HG03196 (cell line): ENCODE results near the gene CDK9.

Source experiments
- ATAC-seq: cut with Tn5 transposase; IDR thresholded peaks from one replicate; pipeline ENCODE4 v1.9.1; 2021; ENCODE audit not compliant: unreplicated experiment

CDK9 gene

DNA sequence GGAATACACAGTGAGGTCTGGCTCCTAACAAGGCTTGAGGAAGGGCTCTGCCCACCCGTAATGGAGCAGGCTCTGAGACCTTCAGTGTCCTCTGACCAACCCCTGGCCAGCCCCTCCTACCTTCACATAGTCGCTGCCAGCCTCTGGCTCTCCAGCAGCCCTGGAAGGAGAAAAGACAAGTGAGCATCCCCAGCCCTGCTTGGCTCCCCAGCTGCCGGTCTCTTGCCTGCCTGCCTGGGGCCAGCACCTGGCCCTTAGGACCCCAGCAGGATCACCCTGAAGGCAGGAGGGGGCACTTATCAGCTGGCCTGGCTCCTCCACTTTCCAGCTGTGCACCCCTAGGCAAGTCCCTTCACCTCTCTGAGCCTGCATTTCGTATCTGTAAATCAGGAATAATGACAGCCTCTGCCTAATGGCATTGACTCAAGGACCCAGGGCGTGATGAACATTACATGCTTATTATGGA lies 24.3 kb upstream of the CDK9 start:
- no peak for ATAC-seq

DNA sequence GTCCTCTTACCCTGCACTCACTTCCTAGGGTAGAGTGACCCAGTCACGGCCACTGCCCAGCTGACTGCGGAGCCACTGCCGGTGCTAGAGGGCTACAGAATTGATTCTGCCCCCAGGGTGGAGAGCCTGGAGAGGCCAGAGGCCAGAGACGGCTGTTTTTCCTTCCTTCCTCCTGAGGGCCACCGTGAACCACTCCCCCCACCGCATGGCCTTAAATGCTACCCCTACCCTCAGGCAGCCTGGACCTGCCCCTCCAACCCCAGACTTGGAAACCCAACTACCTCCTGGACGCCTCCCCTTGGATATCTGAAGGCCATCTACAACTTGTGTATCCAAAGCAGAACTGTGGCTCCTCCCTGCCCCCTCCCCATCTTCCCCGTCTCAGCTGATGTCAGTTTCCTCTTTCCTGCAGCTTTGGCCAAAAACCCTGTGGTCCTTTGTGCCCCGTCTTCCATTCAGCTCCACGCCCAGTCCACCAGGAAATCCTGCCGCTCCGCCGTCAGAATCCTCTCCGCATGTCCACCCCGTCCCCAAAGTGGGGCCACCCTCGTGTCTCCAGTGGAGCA lies 23.6 kb upstream of the CDK9 start:
- no peak for ATAC-seq

DNA sequence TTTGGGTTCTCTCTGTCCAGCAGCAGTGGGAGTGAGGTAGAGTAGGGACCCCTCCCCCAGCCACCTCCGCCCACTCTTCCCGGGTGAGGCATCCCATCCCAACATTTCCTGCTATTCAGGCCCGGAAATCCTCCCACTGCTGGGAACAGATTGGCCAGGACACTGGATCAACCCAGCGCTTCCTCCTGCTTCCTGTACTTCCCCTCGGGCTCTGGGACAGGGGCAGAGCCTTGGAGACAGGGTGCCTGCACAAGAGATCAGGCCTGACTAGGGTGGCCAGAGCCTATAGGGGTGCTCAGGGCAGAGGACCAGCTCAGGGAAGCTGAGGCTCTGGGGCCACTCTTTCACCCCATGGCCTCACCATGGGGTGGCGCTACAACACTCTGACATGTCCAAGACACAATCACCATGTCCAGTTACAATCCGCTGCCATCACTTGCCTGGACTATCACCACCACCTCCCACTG lies 21.9 kb upstream of the CDK9 start:
- ATAC-seq: no peak

DNA sequence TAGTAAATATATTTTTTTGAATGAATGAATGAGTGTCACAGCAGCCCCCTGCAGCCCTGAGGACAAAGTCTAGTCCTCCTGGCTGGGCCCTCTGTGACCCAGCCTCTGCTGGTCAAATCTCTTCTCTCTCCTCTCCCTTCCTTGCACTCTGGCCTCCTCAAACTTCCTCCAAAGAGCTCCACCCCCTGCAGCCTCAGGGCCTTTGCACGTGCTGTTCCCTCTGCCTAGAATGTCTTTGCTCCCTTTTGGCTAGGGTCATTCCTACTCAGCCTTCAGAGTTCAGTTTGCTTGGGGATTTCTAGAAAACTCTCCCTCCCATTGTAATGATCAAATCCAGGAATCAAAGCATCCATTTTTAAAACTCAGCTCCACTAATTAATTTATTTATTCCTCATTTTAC lies 20.4 kb upstream of the CDK9 start:
- no peak for ATAC-seq

DNA sequence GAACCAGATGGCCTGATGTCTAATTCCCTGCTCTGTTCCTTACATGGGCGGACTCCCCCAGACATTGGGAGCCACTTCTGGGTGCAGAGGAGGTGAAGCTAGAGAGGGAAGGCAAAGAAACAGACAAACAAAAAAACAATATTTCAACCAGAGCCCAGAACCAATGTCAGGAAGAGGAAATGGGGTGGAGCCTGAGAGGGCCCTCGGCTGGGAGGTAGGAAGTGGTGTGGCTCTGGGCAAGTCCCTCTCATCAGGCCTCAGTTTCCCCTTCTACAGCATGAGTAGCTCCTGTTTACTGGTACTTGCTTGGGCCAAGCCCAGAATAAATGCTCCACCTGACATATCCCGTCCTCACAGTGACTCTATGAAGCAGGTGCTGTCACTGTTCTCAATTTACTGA lies 18.4 kb upstream of the CDK9 start:
- no peak for ATAC-seq

DNA sequence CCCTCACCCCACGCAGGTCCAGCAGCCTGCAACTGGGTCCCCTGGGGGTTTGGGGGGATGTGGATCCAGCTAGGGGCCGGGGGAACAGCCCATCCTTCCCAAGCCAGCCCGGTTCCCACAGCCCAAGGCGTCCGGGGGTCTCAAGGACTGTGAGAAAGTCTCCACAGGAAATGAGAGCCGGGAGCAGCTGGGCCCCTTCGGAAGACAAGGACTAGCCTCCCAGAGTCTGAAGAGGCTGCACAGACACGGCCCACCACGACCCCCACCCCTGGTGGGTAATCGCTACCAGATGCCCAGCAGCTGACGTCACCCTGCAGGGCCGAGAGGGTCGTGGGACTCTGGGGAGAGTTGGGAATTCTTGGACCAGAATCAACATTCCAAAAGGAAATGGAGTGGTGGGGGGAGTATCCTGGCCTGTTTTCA lies 17.9 kb upstream of the CDK9 start:
- no peak for ATAC-seq

DNA sequence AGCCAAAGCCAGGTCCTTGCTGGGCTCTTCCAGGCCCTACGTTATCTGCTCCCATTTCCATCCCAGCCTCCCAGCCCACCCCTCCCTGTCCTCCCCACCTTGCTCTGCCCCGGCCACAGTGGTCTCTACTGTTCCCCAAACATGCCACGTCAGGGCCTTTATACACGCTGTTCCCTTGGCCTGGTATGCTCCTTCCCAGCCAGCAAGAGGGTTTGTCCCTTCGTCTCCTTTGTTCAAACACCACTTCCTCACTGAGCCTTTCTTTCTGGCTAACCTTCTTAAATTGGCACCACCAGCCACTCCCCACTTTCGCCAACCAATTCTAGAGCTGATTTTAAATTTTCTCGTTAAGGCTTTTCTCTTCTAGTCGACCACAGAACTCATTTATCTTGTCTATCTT lies 17.1 kb upstream of the CDK9 start:
- ATAC-seq: no peak

DNA sequence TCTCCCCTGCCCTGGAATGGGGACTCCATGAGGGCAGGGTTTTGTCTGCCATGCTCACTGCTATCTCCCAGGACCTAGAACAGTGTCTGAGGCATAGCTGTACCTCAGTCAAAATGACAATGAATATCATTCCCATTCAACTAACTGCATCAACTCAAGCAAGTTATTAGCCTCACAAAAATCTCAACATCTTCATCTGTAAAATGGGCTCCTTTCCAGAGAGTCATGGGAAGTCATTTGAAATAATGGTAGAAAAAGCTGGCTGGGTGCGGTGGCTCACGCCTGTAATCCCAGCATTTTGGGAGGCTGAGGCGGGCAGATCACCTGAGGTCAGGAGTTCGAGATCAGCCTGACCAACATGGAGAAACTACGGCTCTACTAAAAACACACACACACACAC lies 16.7 kb upstream of the CDK9 start:
- no peak for ATAC-seq

DNA sequence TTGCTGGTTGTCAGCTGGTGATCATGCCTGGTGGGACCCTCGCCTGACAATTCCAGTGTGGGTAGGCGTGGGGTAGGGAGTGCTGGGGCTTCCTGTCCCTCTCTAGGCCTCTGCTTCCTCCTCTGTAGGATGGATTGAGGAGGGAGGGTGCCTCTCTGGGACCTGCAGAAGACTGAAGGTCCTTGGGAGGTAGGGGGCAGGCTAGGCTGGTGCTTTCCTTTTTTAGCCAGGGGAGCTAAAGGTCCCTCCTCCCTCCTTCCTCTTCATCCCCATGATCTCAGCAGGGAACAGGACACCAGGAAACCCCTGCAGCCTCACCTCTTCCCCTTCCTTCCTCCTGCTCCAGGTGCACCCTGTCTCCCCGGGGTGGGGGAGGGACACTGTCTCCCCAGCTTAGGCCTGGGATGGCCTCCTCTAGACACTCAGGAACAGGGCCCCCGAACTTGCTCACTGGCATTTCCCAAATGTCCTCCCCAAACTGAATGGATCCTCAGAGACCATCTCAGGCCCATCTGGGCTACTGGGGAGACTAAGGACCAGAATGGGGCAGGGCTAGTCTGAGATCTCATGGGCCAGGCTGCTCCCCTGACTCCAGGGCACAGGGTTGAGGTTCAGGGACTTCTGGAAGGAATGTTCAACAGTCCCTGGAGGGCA lies 15.8 kb upstream of the CDK9 start:
- ATAC-seq: no peak

DNA sequence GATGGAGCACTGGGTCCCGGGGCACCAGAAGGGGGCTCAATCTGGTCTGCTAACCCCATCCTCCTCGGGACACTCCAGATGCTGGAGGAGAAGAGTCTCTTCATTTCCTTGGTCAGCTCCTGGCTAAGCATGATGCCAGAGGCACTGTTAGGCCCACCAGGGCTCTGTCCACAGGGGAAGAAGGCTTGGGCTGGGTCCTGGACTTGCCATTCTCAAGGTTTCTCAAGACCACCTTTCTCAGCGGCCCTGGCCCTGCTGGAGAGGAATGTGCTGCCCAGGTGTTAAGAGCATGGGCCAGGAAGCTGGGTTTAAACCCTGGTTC lies 15.3 kb upstream of the CDK9 start:
- ATAC-seq: no peak

DNA sequence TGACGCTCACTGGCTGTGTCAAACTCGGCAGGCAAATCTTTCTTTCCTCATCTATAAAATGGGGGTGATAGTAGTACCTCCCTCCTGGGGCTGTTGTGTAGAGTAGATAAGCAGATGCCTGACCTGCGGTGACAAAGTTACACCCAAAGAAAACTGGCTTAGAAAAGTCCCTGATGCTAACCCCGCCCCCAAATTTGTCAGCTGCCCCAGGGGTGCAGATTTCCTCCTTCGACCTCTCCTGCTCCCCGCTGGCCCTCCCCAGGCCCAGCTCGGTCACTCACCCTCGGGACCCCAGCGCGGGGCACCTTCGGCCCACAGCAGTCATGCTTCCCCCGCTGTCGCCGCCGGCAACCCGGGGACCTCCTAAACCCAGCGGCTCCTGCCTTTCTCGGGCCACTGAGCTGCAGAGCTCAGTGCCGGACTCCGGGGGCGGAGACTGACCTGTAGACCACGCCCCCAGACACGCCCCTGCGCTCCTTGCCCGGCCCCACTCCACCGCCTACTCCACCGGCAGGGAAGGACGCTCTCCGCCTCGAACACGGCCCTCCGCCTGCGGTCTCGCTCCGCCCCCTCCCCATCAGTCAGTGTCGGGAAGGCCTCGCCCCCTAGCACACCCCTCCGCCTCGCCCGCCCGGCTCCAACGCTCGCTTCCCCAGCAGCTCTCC lies 14.8 kb upstream of the CDK9 start:
- ATAC-seq: peak; percentile 82

DNA sequence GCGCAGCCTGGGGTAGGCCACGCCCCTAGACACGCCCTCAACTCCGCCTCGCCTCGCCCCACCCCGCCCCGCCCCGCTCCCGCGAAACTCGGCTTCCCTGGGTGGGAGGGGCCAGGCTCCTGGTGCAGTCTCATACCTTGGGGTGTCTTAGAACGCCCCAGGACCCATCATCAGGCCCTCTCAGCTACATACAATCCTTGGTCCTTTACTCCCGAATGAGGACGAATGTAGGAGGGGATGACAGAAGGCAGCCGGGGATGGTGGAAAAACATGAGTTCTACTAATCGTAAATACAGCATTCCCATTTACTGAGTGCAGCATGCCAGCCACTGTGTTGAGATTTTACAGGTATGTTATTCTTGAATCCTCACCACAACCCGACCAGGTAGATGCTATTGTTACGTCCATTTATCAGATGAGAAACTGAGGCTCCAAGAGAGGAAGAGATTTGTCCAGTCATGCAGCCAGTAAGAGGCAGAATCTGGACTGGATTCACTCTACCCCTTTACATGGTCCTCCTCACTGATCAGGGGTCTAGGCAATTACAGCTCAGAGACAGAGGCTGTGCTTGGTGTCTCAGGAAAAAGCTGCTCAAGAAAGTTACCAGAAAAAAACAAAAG lies 14.2 kb upstream of the CDK9 start:
- ATAC-seq: no peak

DNA sequence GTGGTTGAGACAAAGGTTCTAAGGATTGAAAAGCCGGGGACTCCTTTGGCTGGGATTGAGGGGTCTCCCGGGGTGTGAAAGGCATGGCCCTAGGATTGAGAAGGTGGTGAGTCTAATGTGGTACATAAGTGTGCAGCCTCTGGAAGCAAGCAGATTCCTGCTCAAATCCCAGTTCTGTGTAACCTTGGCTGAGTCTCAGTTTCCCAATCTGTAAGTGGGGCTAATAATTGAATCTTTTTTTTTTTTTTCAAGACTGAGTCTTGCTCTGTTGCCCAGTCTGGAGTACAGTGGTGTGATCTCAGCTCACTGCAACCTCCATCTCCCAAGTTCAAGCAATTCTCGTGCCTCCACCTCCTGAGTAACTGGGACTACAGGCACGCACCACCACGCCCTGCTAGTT lies 13.2 kb upstream of the CDK9 start:
- ATAC-seq: no peak

DNA sequence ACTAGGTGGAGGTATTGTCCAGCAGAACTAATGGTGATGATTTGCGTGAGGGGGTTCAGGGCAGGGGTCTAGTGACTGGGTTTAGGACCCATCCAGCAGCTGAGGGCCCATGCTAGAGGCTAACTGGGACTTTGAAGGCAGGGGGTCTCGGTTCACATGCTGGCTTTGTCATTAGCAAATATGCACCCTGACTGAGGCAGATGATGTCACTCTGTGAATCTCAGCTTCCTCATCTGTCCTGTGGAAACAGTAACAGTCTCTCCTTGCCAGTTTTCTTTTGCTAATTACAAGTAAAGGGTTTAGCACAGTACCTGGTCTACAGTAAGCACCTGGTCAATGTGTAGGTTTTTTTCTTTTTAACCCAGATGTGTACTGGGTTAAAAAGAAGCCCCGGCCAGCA lies 12.6 kb upstream of the CDK9 start:
- no peak for ATAC-seq

DNA sequence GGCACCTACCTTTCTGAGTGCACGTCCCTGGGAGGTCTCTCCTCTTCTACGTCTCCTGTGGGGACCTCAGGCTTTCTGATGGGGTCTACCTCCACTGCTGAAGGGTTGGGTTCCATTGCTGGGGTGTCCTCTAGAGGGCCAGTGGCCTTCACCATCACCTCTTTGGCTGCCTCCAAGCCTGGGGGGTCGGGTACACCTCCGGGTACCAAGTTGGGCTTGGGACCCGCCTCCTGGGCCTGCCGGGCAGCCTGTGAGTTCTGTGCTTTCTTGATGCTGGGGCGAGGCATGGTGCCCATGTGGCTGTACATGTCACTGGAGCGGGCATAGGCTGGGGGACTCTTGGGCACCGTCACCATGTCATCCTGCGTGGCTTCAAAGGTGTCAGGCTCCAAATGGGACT lies 11.9 kb upstream of the CDK9 start:
- no peak for ATAC-seq

DNA sequence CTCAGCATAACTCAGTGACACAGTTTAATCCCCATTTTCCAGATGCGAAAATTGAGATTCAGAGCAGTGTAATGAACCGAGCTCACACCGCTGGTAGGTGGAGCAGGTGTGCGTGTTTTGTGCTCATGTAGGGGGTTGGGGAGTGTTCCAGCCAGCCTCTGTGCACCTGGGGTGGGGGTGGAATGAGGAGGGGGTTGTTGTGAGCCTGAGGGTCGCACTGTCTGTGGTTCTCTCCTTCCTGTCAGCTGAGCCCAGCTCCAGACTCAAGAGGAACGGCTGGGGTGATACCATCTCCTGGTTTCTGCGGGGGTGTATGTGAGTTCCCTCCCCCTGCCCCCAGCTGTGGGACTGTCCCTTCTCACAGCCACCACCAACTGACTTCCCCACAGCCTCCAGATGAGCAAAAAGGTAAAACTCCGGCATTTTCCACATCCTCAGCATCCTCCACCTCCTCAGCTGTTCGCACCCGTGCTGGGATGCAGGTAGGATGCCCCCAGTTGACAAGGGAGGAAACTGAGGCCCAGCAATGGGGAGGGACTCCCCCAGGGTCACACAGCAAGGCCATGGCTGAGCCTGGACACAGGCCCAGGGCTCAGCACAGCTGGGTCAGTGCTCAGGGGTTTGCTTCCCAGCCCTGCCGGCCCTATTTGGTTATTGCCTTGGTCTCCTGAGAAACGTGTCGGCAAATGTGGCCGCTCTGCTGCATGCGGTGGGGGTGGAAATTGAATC lies 9.5 kb upstream of the CDK9 start:
- no peak for ATAC-seq

DNA sequence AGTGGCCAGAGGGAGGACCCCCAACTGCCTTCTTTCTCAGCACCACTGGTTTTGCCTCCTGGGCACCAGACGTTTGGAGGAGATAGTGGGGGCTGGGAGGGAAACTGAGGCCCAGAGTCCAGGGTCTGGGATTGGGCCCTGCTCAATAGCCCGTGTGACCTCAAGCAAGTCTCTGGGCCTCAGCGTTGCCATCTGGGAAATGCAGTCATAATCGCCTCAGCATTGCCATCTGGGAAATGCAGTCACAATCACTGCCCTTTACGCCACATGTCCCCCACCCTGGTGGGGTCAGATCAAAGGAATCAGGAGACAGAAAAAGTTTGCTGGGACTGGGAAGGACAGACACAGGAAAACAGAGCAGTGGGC lies 8.9 kb upstream of the CDK9 start:
- no peak for ATAC-seq

DNA sequence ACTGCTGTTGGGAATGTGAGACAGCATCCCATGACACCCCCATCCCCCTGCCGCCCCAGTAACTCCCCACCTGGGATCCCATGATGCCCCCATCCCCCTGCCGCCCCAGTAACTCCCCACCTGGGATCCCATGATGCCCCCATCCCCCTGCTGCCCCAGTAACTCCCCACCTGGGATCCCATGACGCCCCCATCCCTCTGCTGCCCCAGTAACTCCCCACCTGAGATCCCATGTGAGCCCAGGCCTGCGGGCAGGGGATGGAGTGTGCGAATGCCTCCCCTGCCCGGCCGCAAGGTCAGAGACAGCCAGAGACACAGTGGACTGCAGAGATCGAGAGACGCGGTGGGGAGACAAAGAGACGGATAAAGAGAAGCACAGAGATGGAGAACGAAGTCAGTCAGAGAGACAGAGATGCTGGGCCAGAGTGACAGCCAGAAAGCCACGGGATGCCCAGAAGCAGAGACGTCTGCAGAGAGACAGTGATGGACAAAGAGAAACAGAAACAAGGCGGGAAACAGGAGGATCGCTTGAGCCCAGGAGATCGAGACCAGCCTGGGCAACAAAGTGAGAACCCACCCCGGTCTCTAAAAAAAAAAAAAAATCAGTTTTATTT lies 8.4 kb upstream of the CDK9 start:
- ATAC-seq: no peak

DNA sequence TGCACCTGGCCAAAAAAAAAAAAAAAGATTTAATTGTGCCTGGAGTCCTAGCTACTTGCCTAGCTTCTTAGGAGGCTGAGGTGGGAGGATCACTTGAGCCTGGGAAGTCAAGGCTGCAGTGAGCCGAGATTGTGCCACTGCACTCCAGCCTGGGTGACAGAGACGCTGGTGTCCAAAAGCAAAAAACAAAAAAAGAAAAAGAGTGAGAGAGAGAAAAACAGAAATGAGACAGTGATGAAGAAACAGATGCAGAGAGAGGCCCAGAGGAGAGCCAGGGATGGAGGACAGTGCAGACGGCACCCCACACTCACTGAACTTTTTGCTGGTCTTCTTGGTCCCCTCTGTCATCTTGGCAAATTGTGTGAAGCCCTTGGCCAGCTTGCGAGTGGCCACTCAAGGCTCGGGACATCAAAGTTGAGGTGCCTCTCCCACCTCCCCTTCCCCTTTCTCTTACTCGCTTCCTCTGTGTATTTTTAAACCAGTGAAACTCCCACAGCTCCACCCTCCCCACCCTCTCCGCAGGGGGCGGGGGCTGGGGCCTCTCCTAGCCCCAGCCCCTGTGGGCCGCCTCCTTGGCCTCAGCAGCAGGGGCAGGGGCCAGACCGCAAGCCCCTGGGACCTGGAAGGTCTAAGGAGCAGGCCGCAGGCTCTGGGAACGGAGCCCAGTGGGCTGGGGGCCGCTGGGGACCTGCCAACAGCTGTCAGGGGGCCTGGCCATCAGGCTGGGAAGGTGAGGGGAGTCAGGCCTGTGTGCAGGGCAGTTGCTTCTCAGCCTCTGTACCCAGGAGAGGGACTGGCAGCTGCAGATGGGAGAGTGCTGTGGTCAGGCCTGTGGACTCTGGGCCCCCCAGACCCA lies 7.3 kb upstream of the CDK9 start, which contains the start of gene SH2D3C:
SH2D3C (minus strand) TSS at position 387 of the 856 bp plus-strand sequence; CDS start at position 348, 39 bp downstream.
- ATAC-seq: peak; percentile 3
